SH-SY5Y (cell line): Measurements from ENCODE around the gene BMP8A.

Source experiments
- GATA2 ChIP-seq: IDR thresholded peaks from 2 replicates; pipeline ENCODE4 v1.6.1; 2011; ENCODE audit warnings: mild to moderate bottlenecking, low read depth, low read length
- GATA3 ChIP-seq: IDR thresholded peaks from 2 replicates; pipeline ENCODE4 v1.6.1; 2011; ENCODE audit warnings: low read depth, mild to moderate bottlenecking, low read length, moderate library complexity

DNA sequence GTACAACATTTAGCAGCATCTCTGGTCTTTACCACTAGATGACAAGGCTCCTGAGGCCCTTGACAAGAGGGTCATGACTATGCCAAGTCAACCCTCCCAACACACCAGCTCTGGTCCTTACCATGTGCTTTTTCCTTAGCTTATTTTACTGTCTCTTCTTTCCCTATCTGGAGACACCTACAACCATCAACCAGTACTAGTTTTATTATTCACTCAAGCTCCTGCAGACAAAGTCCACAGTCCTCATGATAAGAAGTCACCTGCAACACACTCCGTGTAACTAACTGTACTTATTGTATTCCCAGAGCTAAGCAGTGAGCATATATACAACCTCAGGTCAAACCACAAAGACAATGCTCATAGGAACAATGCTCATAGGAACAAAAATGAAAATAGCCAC, 69.8 kb downstream of the BMP8A start:
- TF ChIP-seq GATA3 (no peak), GATA2 (no peak)
